ENCODE data around the gene OIT3. TPM values are rescaled to one million over a fixed set of nuclear protein-coding genes. Genes with fewer than 3 reads are reported as not detected.
"Not testable (repeated sequence)": the region's sequence is repeated elsewhere in the genome, so short reads cannot be mapped to it uniquely, and the experiment has no call there.

The OIT3 gene
- total RNA-seq, 1 donor from 2014 or later, result not detected

- H3K9me3 Mint-ChIP-seq, result no peaks in the 10 kb centered on the region
- H3K4me3 Mint-ChIP-seq, result no peak overlapping the region
- no peaks in the 10 kb centered on the region for H3K4me1 Mint-ChIP-seq
- ChIA-PET CTCF (no interaction called here), POLR2A (no interaction called here)
- no peak for DNase-seq
- intact Hi-C loops (cut with micrococcal nuclease), result no loop called here
- no peak for TF ChIP-seq CTCF (IDR thresholded peaks at IDR 0.05)
- no peaks in the 10 kb centered on the region for H3K27me3 Mint-ChIP-seq
- no peaks in the 10 kb centered on the region for H3K36me3 Mint-ChIP-seq (ENCODE audit: low read depth)
- no peak overlapping the region for H3K27ac Mint-ChIP-seq
- ATAC-seq (ENCODE audit: low read depth), result no peak
Observed at GRCh38 chr10:72910705-72911104, 17.2 kb downstream of the OIT3 start.

GRCh38 chr10:72911758-72912157 lies 18.2 kb downstream of the OIT3 start:
- H3K9me3 Mint-ChIP-seq, result no peaks in the 10 kb centered on the region
- no peaks in the 10 kb centered on the region for H3K27me3 Mint-ChIP-seq
- no peak for DNase-seq
- H3K4me1 Mint-ChIP-seq, result no peaks in the 10 kb centered on the region
- ATAC-seq (ENCODE audit: low read depth), result no peak
- ChIA-PET POLR2A (no interaction called here), CTCF (no interaction called here)
- TF ChIP-seq CTCF (IDR thresholded peaks at IDR 0.05), result no peak
- no peak overlapping the region for H3K27ac Mint-ChIP-seq
- no peak overlapping the region for H3K4me3 Mint-ChIP-seq
- intact Hi-C loops (cut with micrococcal nuclease), result no loop called here
- H3K36me3 Mint-ChIP-seq (ENCODE audit: low read depth), result no peaks in the 10 kb centered on the region

GRCh38 chr10:72912736-72913135 lies 19.2 kb downstream of the OIT3 start:
- ChIA-PET POLR2A (no interaction called here), CTCF (no interaction called here)
- H3K36me3 Mint-ChIP-seq (ENCODE audit: low read depth), result no peaks in the 10 kb centered on the region
- no peak overlapping the region for H3K4me3 Mint-ChIP-seq
- ATAC-seq (ENCODE audit: low read depth) (no peak), DNase-seq (no peak)
- no peaks in the 10 kb centered on the region for H3K4me1 Mint-ChIP-seq
- H3K27me3 Mint-ChIP-seq, result no peaks in the 10 kb centered on the region
- H3K9me3 Mint-ChIP-seq, result no peaks in the 10 kb centered on the region
- H3K27ac Mint-ChIP-seq, result no peak overlapping the region
- intact Hi-C loops (cut with micrococcal nuclease), result no loop called here
- TF ChIP-seq CTCF (IDR thresholded peaks at IDR 0.05), result no peak

GRCh38 chr10:72913287-72913686 lies 19.7 kb downstream of the OIT3 start:
- intact Hi-C loops (cut with micrococcal nuclease), result no loop called here
- Mint-ChIP-seq H3K36me3 (ENCODE audit: low read depth) (no peaks in the 10 kb centered on the region), H3K4me3 (no peak overlapping the region), H3K4me1 (no peaks in the 10 kb centered on the region), H3K9me3 (no peaks in the 10 kb centered on the region), H3K27me3 (no peaks in the 10 kb centered on the region), H3K27ac (no peak overlapping the region)
- ChIA-PET POLR2A (no interaction called here), CTCF (no interaction called here)
- no peak for ATAC-seq (ENCODE audit: low read depth)
- no peak for DNase-seq
- TF ChIP-seq CTCF (IDR thresholded peaks at IDR 0.05), result no peak

GRCh38 chr10:72917201-72917600 lies 23.7 kb downstream of the OIT3 start:
- intact Hi-C loops (cut with micrococcal nuclease); H3K9me3 Mint-ChIP-seq; CTCF ChIA-PET; DNase-seq; POLR2A ChIA-PET; H3K27me3 Mint-ChIP-seq; H3K4me1 Mint-ChIP-seq; ATAC-seq (ENCODE audit: low read depth); H3K4me3 Mint-ChIP-seq; H3K36me3 Mint-ChIP-seq (ENCODE audit: low read depth); H3K27ac Mint-ChIP-seq: not testable (repeated sequence)

- H3K27me3 Mint-ChIP-seq; intact Hi-C loops (cut with micrococcal nuclease); H3K4me3 Mint-ChIP-seq; H3K27ac Mint-ChIP-seq; CTCF ChIA-PET; H3K9me3 Mint-ChIP-seq; DNase-seq; ATAC-seq (ENCODE audit: low read depth); H3K36me3 Mint-ChIP-seq (ENCODE audit: low read depth); H3K4me1 Mint-ChIP-seq; POLR2A ChIA-PET: not testable (repeated sequence)
Observed at GRCh38 chr10:72917803-72918332, 24.3 kb downstream of the OIT3 start.
